ENCODE measurements around the gene TXNRD1.

The TXNRD1 gene

GRCh38 chr12:104365921-104366410 lies 150.4 kb downstream of the TXNRD1 start:
- no peak overlapping the region for H3K27ac Mint-ChIP-seq
- no peak for TF ChIP-seq CTCF (IDR thresholded peaks at IDR 0.05; ENCODE audit: unreplicated experiment in 3 of 3)
- peaks cover 18% of the 10 kb centered on the region for H3K9me3 Mint-ChIP-seq

GRCh38 chr12:104369708-104370107 lies 154.1 kb downstream of the TXNRD1 start:
- Mint-ChIP-seq H3K27me3 (ENCODE audit: low read depth) (peaks cover 3% of the 10 kb centered on the region), H3K9me3 (peaks cover 16% of the 10 kb centered on the region), H3K4me3 (no peak overlapping the region), H3K36me3 (ENCODE audit: low read depth) (no peaks in the 10 kb centered on the region), H3K27ac (no peak overlapping the region), H3K4me1 (no peaks in the 10 kb centered on the region)
- no peak for TF ChIP-seq CTCF (IDR thresholded peaks at IDR 0.05; ENCODE audit: unreplicated experiment in 3 of 3)

More at GRCh38 chr12:104365921-104366410, 150.4 kb downstream of the TXNRD1 start:
- H3K36me3 Mint-ChIP-seq (ENCODE audit: low read depth): no peaks in the 10 kb centered on the region
- no peak overlapping the region for H3K4me3 Mint-ChIP-seq
- no peaks in the 10 kb centered on the region for H3K4me1 Mint-ChIP-seq
- H3K27me3 Mint-ChIP-seq (ENCODE audit: low read depth): peaks cover 3% of the 10 kb centered on the region

- no peak overlapping the region for H3K27ac Mint-ChIP-seq
- H3K4me1 Mint-ChIP-seq: no peaks in the 10 kb centered on the region
Observed at GRCh38 chr12:104371043-104371870, 155.7 kb downstream of the TXNRD1 start.

GRCh38 chr12:104372061-104372720 lies 156.6 kb downstream of the TXNRD1 start:
- no peaks in the 10 kb centered on the region for H3K4me1 Mint-ChIP-seq
- peaks cover 7% of the 10 kb centered on the region for H3K27me3 Mint-ChIP-seq (ENCODE audit: low read depth)

More at GRCh38 chr12:104371043-104371870, 155.7 kb downstream of the TXNRD1 start:
- TF ChIP-seq CTCF (IDR thresholded peaks at IDR 0.05; ENCODE audit: unreplicated experiment in 3 of 3): no peak
- Mint-ChIP-seq H3K27me3 (ENCODE audit: low read depth) (peaks cover 3% of the 10 kb centered on the region), H3K4me3 (no peak overlapping the region), H3K36me3 (ENCODE audit: low read depth) (no peaks in the 10 kb centered on the region), H3K9me3 (peaks cover 18% of the 10 kb centered on the region)

GRCh38 chr12:104372721-104373335 lies 157.2 kb downstream of the TXNRD1 start:
- Mint-ChIP-seq H3K9me3 (peaks cover 18% of the 10 kb centered on the region), H3K27ac (no peak overlapping the region), H3K36me3 (ENCODE audit: low read depth) (no peaks in the 10 kb centered on the region), H3K4me3 (no peak overlapping the region), H3K27me3 (ENCODE audit: low read depth) (peaks cover 13% of the 10 kb centered on the region), H3K4me1 (no peaks in the 10 kb centered on the region)
- TF ChIP-seq CTCF (IDR thresholded peaks at IDR 0.05; ENCODE audit: unreplicated experiment in 3 of 3): no peak

More at GRCh38 chr12:104372061-104372720, 156.6 kb downstream of the TXNRD1 start:
- Mint-ChIP-seq H3K27ac (no peak overlapping the region), H3K4me3 (no peak overlapping the region), H3K36me3 (ENCODE audit: low read depth) (no peaks in the 10 kb centered on the region), H3K9me3 (peaks cover 18% of the 10 kb centered on the region)
- TF ChIP-seq CTCF (IDR thresholded peaks at IDR 0.05; ENCODE audit: unreplicated experiment in 3 of 3): no peak
